GM19240 (cell line): ENCODE data around the gene LRP1-AS.

Experiments
- DNase-seq: peaks from one replicate; pipeline ENCODE4 v3.0.0; 2011; ENCODE audit warnings: low spot score; ENCODE audit not compliant: insufficient read length

Gene LRP1-AS

DNA sequence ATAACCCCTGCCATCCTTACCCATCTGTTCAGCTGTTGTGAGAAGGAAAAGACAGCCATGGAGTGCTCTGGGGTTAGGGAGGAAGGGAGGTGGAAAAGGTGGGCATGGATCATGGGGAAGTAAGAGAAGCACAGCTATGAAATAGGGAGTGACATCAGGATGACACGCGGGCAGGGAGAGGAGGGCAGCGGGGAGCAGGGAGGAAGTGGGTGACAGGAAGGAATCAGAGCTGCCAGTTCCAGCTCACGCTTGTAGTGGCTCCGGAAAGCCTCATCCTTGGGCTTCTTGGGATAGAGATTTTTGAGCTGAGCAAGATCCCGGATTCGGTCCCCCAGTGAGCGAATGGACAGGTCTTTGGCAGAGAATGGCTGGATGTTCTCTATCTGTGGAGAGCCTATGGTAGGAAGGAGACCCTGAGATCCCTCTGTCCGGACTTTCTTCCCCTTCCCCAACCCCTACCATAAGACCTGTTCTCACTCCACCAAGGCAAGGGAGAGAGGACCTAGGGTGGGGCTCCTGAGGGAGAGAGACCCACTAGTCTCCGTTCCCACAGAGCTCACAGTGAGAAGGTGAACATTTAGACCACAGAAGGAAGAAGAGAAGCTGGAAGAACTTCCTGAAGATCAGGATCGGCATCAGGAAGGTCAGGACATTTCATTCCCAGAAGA is 48.2 kb downstream of the LRP1-AS start:
- DNase-seq, result no peak

DNA sequence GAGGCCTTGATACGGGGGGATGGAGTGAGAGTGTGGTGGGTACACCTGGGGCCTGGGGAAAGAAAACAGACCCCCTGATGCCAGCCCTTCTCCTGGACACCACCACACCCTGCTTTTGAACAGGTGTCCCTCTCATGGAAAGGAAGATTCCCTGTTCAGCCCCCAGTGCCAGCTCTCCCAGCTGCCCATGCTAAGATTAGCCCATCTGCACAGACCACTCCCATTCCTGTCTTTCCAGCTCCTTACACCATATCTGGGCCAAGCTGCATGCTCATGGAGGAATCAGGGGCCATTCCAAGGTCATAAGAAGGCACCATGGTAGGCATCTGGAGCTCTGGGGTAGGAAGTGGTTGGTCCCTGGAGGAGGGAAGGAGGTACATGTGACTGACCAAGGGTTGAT is 48.9 kb downstream of the LRP1-AS start:
- DNase-seq, result no peak

- no peak for DNase-seq
Observed at GRCh38 chr12:57097554-57097835, 49.9 kb downstream of the LRP1-AS start.

- no peak for DNase-seq
Observed at GRCh38 chr12:57096748-57097553, 50.5 kb downstream of the LRP1-AS start.

DNA sequence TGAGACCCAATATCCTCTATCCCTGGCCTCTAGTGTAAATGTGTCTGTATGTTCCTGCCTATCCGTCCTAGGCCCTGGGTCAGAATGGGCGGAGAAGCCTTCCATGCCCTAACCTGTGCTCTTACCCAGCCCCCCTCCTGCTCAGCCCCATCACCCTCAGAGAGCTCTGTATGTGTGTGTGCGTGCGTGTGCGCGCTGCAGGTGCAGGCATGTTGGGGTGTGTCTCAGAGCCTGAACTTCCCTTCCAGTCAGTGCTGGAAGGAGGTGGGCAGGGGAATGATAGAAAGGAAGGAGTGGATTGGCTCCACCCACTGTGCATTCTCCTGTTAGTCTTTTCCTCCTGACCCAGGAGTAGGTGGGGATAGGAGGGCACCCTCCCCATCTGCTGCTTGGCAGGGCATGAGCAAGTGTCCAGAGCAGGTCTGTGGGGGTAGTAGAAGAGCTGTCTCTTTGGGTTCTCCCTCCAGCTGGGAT is 51.3 kb downstream of the LRP1-AS start:
- DNase-seq, result no peak

GRCh38 chr12:57095440-57095839 is 52.0 kb downstream of the LRP1-AS start:
- DNase-seq, result no peak
